Hematopoietic multipotent progenitor cell (in vitro differentiated cells): ENCODE results near the gene DNAH12. TPM values are rescaled to one million over a fixed set of nuclear protein-coding genes. Genes with fewer than 3 reads are reported as not detected.
"Not testable (repeated sequence)": the region's sequence is repeated elsewhere in the genome, so short reads cannot be mapped to it uniquely, and the experiment has no call there.

Source experiments
- DNase-seq, 3 donors: peaks; one replicate each; pipeline ENCODE4 v3.0.0-alpha.2; 2011 to 2015; ENCODE audit warnings: low read depth in 2 of 3, low spot score in 2 of 3
- total RNA-seq: library from RNA; depleted of rRNA; stranded (reverse); fragments of >200 nt; gene quantifications from one replicate; pipeline ENCODE4 v1.2.3, GENCODE V29; 2012

The DNAH12 gene
- total RNA-seq, 1 donor: under 0.01 TPM

- no peak for DNase-seq
These were observed 14.0 kb downstream of the DNAH12 start for GRCh38 chr3:57530071-57530608.

- DNase-seq: peak in 1 of 3 donors; percentile 16
These were observed 25.7 kb downstream of the DNAH12 start for GRCh38 chr3:57518276-57518915.

- peak in 1 of 3 donors; percentile 42 for DNase-seq
These were observed 32.0 kb downstream of the DNAH12 start for GRCh38 chr3:57512166-57512565.

- DNase-seq: no peak
These were observed 38.2 kb downstream of the DNAH12 start for GRCh38 chr3:57505901-57506300.

GRCh38 chr3:57500506-57500905, 43.6 kb downstream of the DNAH12 start:
- no peak for DNase-seq

- no peak for DNase-seq
These were observed 46.2 kb downstream of the DNAH12 start for GRCh38 chr3:57497904-57498303.

GRCh38 chr3:57484563-57484962, 59.6 kb downstream of the DNAH12 start:
- no peak for DNase-seq

GRCh38 chr3:57477193-57477592, 67.0 kb downstream of the DNAH12 start:
- DNase-seq: not testable (repeated sequence)

- DNase-seq: peak in 2 of 3 donors; percentile 8 to 30
These were observed 79.3 kb downstream of the DNAH12 start for GRCh38 chr3:57464801-57465200.

- DNase-seq: no peak
These were observed 80.1 kb downstream of the DNAH12 start for GRCh38 chr3:57464011-57464410.

GRCh38 chr3:57451150-57451846, 92.8 kb downstream of the DNAH12 start:
- DNase-seq: no peak

GRCh38 chr3:57449276-57449847, 94.8 kb downstream of the DNAH12 start:
- not testable (repeated sequence) for DNase-seq

- not testable (repeated sequence) for DNase-seq
These were observed 95.7 kb downstream of the DNAH12 start for GRCh38 chr3:57448489-57448888.

- peak in 2 of 3 donors; percentile 1 to 30 for DNase-seq
These were observed 97.8 kb downstream of the DNAH12 start for GRCh38 chr3:57446318-57446841.

- no peak for DNase-seq
These were observed 99.7 kb downstream of the DNAH12 start for GRCh38 chr3:57444469-57444868.

- DNase-seq: not testable (repeated sequence)
These were observed 104.0 kb downstream of the DNAH12 start for GRCh38 chr3:57440144-57440543.

GRCh38 chr3:57438460-57438859, 105.7 kb downstream of the DNAH12 start:
- DNase-seq: not testable (repeated sequence)

GRCh38 chr3:57436195-57436761, 107.9 kb downstream of the DNAH12 start:
- DNase-seq: no peak

GRCh38 chr3:57434041-57434440, 110.1 kb downstream of the DNAH12 start:
- peak in 2 of 3 donors; percentile 23 to 40 for DNase-seq

GRCh38 chr3:57423335-57423734, 120.8 kb downstream of the DNAH12 start:
- no peak for DNase-seq

- no peak for DNase-seq
These were observed 122.8 kb downstream of the DNAH12 start for GRCh38 chr3:57421336-57421735.
